Right hindlimb (tissue), 1 donor: ENCODE data around the gene SLC4A3.

Experiments used
- DNase-seq: peaks from one replicate; pipeline ENCODE4 v3.0.0-alpha.2; 2018

The SLC4A3 gene

GRCh38 chr2:219627103-219628100 is at the start of gene SLC4A3:
Gene SLC4A3, plus strand, starts transcription at chr2:219627630. Its CDS starts 363 bp downstream, at chr2:219627993.
- DNase-seq = no peak

- no peak for DNase-seq
These were observed 48.4 kb upstream of the SLC4A3 start for GRCh38 chr2:219578811-219579613.

GRCh38 chr2:219581346-219581745 is 46.1 kb upstream of the SLC4A3 start:
- DNase-seq = no peak

- DNase-seq = no peak
These were observed 36.3 kb upstream of the SLC4A3 start for GRCh38 chr2:219591091-219591490.

GRCh38 chr2:219592736-219593135 is 34.7 kb upstream of the SLC4A3 start:
- DNase-seq = no peak

- no peak for DNase-seq
These were observed 34.3 kb upstream of the SLC4A3 start for GRCh38 chr2:219593154-219593553.

- DNase-seq = peak; percentile 85
These were observed 32.2 kb upstream of the SLC4A3 start for GRCh38 chr2:219595256-219595655.

- DNase-seq = no peak
These were observed 30.4 kb upstream of the SLC4A3 start for GRCh38 chr2:219596954-219597551.

- DNase-seq = peak; percentile 97
These were observed 29.7 kb upstream of the SLC4A3 start, which contains the start of gene STK11IP for GRCh38 chr2:219597552-219598307. Gene STK11IP, plus strand, starts transcription at chr2:219597857. Its CDS starts 263 bp downstream, at chr2:219598120.

GRCh38 chr2:219598308-219599078 is 28.9 kb upstream of the SLC4A3 start:
- no peak for DNase-seq

GRCh38 chr2:219603771-219604170 is 23.7 kb upstream of the SLC4A3 start:
- no peak for DNase-seq

- no peak for DNase-seq
These were observed 21.8 kb upstream of the SLC4A3 start for GRCh38 chr2:219605607-219605954.

- DNase-seq = no peak
These were observed 19.5 kb upstream of the SLC4A3 start for GRCh38 chr2:219607931-219608330.

- DNase-seq = no peak
These were observed 18.9 kb upstream of the SLC4A3 start for GRCh38 chr2:219608399-219608964.

- DNase-seq = no peak
These were observed 18.2 kb upstream of the SLC4A3 start for GRCh38 chr2:219609149-219609750.

- no peak for DNase-seq
These were observed 16.1 kb upstream of the SLC4A3 start for GRCh38 chr2:219611306-219611705.

GRCh38 chr2:219611866-219612576 is 15.4 kb upstream of the SLC4A3 start:
- no peak for DNase-seq

GRCh38 chr2:219612577-219613286 is 14.7 kb upstream of the SLC4A3 start:
- no peak for DNase-seq

GRCh38 chr2:219613461-219614070 is 13.9 kb upstream of the SLC4A3 start:
- no peak for DNase-seq
